ENCODE results near the gene SSTR4. TPM values are rescaled to one million over a fixed set of nuclear protein-coding genes. Genes with fewer than 3 reads are reported as not detected.

Gene SSTR4
- total and polyA plus RNA-seq, 2 of the 13 experiments (the other 11 are each of a cell fraction or from before 2014, with no cell fraction given) = not detected

GRCh38 chr20:23052904-23053303 lies 17.8 kb downstream of the SSTR4 start:
- 16% methylated on average over 5 of the region's 5 CpGs for WGBS (ENCODE audit: low lambda C conversion rate)

More at GRCh38 chr20:23052904-23053303, 17.8 kb downstream of the SSTR4 start:
- no peak overlapping the region for H2AFZ ChIP-seq (ENCODE audit: low read length)
- no peaks in the 10 kb centered on the region for H4K20me1 ChIP-seq (ENCODE audit: insufficient read depth, low read length)
- H3K36me3 ChIP-seq (replicated peaks in 1 of 2; ENCODE audit: control insufficient read depth in 1 of 2, insufficient read depth in 2 of 2, low read length in 2 of 2) = no peaks in the 10 kb centered on the region
- no peaks in the 10 kb centered on the region for H3K79me2 ChIP-seq (ENCODE audit: insufficient read depth, low read length)
- in situ Hi-C loops (cut with HindIII; ENCODE audit: extremely low pct_ligation_motif_present, low pct_unique_long_range_greater_than_20kb) = no loop called here
- no peaks in the 10 kb centered on the region for H3K9me3 ChIP-seq (ENCODE audit: low read length)
- peaks cover 3 to 28% of the 10 kb centered on the region in 2 experiments; a peak in 4 of 5 replicates for H3K27me3 ChIP-seq (ENCODE audit: control insufficient read depth in 1 of 2, insufficient read depth in 2 of 2, low read length in 2 of 2)
- ChIA-PET CTCF (ENCODE audit: low intra/inter-chr PET ratio, low total read pairs) (no interaction called here), POLR2A (no interaction called here)
- DNase-seq (ENCODE audit: low spot score) (no peak), FAIRE-seq (no peak), ATAC-seq (no peak)
- no peak overlapping the region for H3K9ac ChIP-seq (ENCODE audit: insufficient read depth, low read depth, low read length)
- TF ChIP-seq DMAP1 (CRISPR knock-in tag; IDR thresholded peaks at IDR 0.05) (no peak), SETDB1 (CRISPR knock-in tag; IDR thresholded peaks at IDR 0.05; ENCODE audit: borderline replicate concordance) (no peak), HNF4G (IDR thresholded peaks at IDR 0.05; ENCODE audit: borderline replicate concordance, low read depth, low read length) (no peak), HNF4G (CRISPR knock-in tag; IDR thresholded peaks at IDR 0.05; ENCODE audit: borderline replicate concordance, low read depth) (no peak), ZBTB14 (CRISPR knock-in tag; IDR thresholded peaks at IDR 0.05) (no peak), ZNF367 (CRISPR knock-in tag; IDR thresholded peaks at IDR 0.05; ENCODE audit: borderline replicate concordance) (no peak), ZNF567 (CRISPR knock-in tag; IDR thresholded peaks at IDR 0.05; ENCODE audit: borderline replicate concordance) (no peak), SNAPC4 (CRISPR knock-in tag; IDR thresholded peaks at IDR 0.05) (no peak), MIXL1 (CRISPR knock-in tag; IDR thresholded peaks at IDR 0.05) (no peak), AHDC1 (CRISPR knock-in tag; IDR thresholded peaks at IDR 0.05; ENCODE audit: borderline replicate concordance) (no peak), NFATC3 (CRISPR knock-in tag; IDR thresholded peaks at IDR 0.05) (no peak), PLRG1 (conservative IDR thresholded peaks at IDR 0.05) (no peak)
- no peaks in the 10 kb centered on the region for H3K4me1 ChIP-seq (ENCODE audit: insufficient read depth, low read length)
- no TSS peak for BruUV-seq (replicated peaks)
- no peak overlapping the region for H3K4me3 ChIP-seq (replicated peaks in 1 of 3; ENCODE audit: insufficient read depth in 1 of 3, low read depth in 2 of 3, low read length in 3 of 3)
- H3K27ac ChIP-seq (ENCODE audit: extremely low read length, insufficient read depth, low read length) = no peak overlapping the region
- no peak overlapping the region for H3K4me2 ChIP-seq (ENCODE audit: low read depth, low read length)
- intact Hi-C loops (cut with micrococcal nuclease; ENCODE audit: unreplicated experiment) = no loop called here

All from HepG2 (cell line).